ENCODE data around the gene NUMB.

NUMB gene

DNA sequence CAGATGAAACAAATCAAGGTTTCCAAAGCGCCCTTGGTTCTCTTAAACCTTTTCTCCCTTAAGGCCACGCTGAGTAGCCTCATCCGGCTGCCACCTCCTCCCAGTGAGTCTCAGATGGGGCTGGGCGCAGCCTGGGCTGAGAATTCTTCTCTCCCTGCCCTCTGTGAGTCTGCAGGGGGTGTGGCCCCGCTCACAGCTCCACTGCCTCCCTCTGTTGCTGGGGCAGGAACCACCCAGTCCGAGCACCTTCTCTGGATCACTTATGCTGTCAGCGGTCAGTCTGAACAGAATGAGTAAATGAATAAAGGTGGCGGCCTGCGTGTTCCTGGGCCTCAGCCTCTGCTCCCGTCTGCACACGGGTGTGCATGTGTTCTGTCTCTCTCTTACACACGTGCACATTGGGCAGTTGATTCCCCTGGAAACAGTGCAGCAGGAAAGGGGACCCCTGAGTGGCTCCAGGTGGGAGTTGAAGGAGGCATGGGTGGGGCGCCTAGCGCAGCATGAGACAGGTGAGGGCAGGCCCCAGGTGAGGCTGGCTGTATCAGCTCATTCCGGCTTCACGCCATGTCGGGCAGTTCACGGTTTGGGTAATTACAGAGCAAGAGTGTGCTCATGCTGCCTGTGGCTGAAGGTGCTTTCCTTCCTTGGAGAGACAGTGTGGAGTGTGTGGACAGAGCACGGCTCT is 216.7 kb downstream of the NUMB start:
- DNase-seq, result no peak

- no peak for DNase-seq
Measured at GRCh38 chr14:73240816-73241480, 217.4 kb downstream of the NUMB start.

DNA sequence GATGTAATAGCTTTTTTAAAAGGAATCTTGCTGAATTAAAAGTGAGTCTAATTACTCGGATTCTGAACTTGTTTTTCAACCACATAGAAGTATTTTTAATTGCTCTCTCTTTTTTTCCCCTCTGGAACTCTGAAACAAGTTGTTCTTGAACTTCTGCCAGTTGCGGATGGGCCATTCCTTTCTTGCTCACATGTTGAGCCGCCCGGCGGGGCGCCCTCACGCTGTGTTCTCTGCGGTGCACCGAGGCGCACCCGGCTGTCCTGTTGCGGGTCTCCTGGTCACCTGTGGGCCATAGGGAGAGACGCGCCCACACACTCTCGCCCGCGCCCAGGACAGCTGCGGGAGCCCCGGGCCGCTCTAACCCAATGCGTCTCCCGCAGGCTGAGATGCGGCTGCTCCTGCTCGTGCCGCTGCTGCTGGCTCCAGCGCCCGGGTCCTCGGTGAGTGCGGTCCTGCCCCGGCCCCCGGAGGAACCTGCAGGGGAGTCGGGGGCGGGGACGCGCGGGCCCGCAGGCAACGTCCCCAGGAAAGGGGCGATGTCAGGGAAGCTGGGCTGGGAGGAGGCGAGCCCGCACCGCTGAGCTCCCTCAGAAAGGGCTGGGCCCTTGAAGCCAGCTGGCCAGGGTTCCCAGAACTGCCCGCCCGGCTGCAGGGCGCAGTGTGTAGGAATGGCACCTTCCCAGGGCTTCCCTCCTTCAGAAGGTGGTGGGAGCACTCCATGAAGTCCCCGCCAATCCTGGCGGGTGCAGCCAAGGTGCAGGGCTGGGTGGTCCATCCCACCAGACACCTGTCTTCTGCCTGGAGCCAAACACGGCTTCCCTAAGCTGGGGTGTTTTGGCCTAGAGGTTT is 218.7 kb downstream of the NUMB start:
- DNase-seq, result no peak

GRCh38 chr14:73238941-73239340 is 219.4 kb downstream of the NUMB start:
- DNase-seq, result no peak

- DNase-seq, result no peak
Measured at GRCh38 chr14:73238424-73238852, 219.9 kb downstream of the NUMB start.

DNA sequence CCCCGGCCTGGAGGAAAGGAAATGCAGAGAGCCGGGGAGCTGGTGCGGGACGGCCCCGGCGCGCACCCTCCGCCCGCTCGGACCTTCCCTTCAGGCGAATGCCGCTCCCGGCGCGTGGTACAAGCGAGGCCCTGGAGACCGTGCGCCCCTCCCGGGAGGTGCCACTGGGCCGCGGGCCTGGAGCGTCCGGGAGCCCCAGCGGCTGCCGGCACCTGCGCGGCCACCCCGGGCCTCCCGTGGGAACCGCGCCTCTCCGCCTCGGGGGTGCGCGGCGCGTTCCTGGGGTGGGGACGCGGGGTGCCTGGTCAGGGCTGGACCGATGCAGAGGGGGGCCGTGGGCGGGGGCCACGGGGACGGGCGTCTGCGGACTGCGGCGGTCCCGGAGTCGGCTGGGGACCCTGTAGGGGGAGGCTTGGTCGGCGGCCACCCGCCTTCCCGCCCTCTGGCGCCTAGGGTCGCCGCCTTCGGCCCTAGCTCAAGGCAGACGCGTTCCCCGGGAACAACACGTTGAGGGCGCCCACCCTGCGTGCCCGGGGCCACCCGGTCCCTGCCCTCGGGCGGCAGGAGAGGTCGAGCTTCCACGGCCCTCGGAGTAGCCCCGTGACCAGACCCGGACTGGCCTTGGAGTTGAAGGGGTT is 220.4 kb downstream of the NUMB start:
- DNase-seq, result no peak

DNA sequence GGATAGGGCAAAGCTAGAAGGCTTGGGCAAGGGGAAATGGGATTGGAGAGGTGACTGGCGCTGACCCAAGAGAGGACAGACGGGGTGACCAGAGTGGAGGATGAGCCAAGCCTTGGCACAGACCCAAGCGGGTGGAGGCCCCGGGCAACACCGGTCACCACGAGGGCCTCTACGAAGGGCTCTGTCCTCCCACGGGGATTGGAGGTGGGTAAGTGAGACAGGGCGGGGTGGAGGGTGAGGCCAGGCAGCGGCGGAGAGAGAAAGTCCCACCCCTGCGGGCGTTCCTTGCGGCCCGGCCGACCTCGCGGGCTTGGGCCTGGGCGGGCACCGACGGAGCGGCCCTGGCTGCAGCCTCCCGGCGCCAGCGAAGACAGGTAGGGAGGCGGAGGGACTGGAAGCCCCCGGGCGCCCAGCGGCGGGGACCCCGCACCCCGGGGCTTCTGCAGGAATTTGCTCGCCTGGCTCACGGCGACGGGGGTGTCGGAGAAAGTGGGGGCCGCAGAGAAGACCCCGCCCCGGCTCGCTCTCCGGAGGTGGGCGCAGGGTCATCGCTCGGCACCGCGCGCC is 221.0 kb downstream of the NUMB start, which contains the start of gene PAPLN:
Gene PAPLN, plus strand, starts transcription at position 288 of the 567 bp plus-strand sequence. CDS start 2,273 bp downstream, outside the sequence.
- DNase-seq, result no peak

GRCh38 chr14:73236752-73237218 is 221.6 kb downstream of the NUMB start:
- no peak for DNase-seq

DNA sequence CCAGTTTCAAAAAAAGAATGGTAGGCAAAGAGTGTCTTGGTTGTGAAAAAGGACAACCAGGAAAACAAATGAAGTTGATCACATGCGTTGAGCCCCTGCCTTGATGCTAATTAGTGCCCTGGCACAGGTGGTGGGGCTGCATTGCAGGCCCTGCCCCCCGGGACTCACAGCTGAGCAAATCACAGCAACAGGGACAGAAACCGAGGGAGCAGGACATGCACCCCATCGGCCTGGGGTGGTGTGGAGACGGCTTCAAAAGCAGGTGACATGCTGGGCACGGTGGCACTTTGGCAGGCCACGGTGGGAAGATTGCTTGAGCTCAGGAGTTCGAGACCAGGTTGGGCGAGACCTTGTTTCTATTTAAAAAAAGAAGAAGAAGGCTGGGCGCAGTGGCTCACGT is 222.2 kb downstream of the NUMB start:
- DNase-seq, result no peak

- DNase-seq, result no peak
Measured at GRCh38 chr14:73235531-73236155, 222.7 kb downstream of the NUMB start.

- no peak for DNase-seq
Measured at GRCh38 chr14:73234586-73235394, 223.6 kb downstream of the NUMB start.

GRCh38 chr14:73234029-73234428 is 224.3 kb downstream of the NUMB start:
- no peak for DNase-seq

- DNase-seq, result no peak
Measured at GRCh38 chr14:73233564-73233963, 224.8 kb downstream of the NUMB start.

- no peak for DNase-seq
Measured at GRCh38 chr14:73232984-73233383, 225.4 kb downstream of the NUMB start.

GRCh38 chr14:73231981-73232851 is 226.1 kb downstream of the NUMB start:
- DNase-seq, result no peak

GRCh38 chr14:73230051-73230450 is 228.3 kb downstream of the NUMB start:
- DNase-seq, result no peak

DNA sequence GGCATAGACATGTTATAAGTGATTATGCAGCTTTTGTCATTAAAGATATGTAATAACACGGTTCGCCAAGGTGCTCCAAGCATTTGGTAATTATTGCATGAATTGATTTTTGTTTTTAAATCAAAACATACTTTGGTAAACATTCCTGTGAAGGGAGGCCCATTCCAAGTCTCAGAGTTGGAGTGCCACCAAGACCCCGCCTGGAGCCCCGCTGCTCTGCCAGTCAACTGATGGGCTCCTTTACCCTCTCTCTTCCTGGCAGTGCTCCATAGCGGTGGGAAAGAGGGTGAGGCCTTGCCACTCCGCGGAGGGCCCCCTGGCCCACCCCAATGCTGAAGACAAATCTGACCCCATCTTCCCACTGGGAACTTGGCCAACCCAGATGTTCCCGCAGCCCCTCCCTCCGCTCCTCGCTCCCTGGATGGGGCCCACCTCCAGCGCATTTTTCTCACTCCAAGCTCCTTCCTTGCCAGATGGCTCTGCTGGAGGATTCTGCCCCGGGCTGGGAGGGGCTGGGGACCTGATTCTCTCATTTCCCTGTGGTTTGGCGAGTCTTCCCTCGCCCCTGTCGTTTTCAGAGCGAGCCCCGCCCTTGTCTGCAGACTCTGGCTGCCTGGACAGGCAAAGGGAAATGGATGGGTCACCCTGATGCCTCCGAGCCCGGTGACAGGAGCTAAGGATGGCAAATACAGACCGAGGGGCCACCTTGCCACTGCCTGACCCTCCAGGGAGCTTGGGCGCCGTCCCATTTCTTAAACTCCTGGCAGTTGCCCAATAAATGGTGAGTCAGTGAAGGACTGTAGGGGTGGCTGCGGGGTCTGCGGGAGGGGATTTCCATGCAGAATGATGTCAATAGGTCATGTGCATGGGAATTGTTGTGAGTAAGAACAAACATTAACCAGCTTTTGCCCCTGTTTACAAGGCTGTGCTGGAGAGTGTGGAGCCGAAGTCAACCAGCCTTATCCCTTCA is 230.2 kb downstream of the NUMB start:
- DNase-seq, result peak; percentile 88

- no peak for DNase-seq
Measured at GRCh38 chr14:73225496-73225895, 232.8 kb downstream of the NUMB start.

All from left hindlimb (tissue), 1 donor.